C1 segment of cervical spinal cord (tissue), 14 donors: ENCODE data around the gene SMG5.
"Not testable (repeated sequence)": the region's sequence is repeated elsewhere in the genome, so short reads cannot be mapped to it uniquely, and the experiment has no call there.

Experiments used
- DNase-seq, 14 donors: peaks; one replicate each; lab custom pipeline; 2025; lab: John Stamatoyannopoulos, UW

The SMG5 gene

DNA sequence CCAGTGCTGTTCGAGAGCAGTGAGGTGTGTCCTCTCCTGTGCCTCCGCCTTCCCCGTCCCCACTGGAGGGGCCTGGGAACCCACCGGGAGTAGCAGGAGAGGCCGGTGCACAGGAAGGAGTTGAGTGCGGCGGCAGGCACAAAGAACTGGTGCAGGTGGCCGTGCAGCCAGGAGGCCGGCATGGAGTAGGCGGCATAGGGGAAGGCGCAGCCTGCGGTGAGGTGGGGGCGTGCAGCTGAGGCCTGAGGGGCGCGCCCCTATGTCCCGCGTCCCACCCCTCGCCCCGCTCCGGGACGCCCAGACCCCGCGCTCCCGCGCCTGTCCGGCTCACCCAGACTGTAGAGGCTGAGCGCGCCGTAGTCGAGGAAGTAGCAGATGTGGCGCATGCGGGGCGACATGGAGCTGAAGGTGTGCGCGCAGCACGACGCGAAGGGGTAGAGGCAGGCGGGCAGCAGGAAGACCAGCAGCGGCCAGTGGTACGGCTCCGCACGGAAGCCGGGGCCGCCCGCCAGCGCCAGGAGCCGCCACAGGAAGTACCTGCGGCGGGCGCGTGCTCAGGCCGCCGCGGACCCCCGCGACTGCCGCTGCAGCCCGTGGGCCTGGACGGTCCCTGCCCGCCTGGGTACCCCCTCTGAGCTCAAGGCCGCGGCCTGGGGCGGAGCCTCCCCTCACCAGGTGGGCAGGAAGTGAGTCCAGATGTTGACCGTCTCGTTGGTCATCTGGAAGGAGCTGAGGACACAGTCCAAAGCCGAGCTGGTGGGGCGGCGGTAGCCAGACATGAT is 37.0 kb downstream of the SMG5 start:
- DNase-seq: no peak

DNA sequence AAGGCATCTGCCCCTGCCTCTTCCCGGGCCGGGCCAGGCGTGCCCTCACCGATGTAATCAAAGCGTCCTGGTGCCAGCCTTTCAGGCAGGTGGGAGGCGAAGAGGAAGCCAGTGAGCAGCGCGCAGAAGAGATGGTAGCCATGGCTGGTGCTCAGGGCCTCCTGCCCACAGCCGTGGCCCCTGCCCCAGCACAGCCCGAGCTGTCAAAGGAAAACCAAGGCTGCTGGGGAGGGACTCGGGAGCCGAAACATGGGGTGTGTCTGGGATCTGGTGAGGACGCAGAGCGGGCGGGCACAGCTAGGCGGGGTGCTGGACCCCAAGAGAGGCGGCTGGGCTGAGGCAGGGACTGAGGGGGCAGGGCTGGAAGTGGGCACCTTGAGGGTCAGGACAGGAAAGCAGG is 37.9 kb downstream of the SMG5 start:
- DNase-seq: no peak

DNA sequence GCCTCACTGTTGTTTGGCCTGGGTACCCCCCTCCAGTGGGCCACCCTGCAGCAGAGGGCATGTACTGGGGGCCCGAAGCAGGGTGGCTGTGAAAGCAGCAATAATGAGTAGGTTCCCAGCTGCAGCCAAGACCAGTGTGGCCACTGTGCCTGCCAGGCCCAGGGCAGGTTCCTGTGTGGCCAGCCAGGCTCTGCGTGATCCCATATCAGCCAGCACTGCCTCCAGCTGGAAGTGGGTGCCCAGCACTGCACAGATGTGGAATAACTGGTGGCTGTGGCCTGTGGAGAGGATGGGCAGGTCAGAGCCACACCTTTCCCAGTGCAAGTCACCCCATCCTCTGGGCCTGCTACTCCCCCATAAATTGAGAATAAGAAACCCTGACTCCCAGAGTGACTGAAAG is 38.5 kb downstream of the SMG5 start:
- no peak for DNase-seq

DNA sequence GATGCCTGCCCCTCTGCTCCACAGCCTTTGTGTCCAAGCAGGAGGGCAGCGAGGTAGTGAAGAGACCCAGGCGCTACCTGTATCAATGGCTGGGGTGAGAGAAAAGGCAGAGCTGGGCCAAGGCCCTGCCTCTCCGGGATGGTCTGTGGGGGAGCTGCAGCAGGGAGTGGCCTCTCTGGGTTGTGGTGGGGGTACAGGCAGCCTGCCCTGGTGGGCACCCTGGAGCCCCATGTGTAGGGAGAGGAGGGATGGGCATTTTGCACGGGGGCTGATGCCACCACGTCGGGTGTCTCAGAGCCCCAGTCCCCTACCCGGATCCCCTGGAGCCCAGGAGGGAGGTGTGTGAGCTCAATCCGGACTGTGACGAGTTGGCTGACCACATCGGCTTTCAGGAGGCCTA is 39.9 kb downstream of the SMG5 start:
- peak in 3 of 14 donors; percentile 12 to 29 (median 20) for DNase-seq

DNA sequence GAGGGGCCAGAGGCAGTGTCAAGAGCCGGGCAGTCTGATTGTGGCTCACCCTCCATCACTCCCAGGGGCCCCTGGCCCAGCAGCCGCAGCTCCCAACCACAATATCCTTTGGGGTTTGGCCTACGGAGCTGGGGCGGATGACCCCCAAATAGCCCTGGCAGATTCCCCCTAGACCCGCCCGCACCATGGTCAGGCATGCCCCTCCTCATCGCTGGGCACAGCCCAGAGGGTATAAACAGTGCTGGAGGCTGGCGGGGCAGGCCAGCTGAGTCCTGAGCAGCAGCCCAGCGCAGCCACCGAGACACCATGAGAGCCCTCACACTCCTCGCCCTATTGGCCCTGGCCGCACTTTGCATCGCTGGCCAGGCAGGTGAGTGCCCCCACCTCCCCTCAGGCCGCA is 40.7 kb downstream of the SMG5 start, which contains the start of gene BGLAP:
Gene BGLAP (plus strand): TSS at position 259 of the 400 bp plus-strand sequence. CDS start 48 bp downstream, at position 307.
- DNase-seq: peak in 1 of 14 donors; percentile 19

DNA sequence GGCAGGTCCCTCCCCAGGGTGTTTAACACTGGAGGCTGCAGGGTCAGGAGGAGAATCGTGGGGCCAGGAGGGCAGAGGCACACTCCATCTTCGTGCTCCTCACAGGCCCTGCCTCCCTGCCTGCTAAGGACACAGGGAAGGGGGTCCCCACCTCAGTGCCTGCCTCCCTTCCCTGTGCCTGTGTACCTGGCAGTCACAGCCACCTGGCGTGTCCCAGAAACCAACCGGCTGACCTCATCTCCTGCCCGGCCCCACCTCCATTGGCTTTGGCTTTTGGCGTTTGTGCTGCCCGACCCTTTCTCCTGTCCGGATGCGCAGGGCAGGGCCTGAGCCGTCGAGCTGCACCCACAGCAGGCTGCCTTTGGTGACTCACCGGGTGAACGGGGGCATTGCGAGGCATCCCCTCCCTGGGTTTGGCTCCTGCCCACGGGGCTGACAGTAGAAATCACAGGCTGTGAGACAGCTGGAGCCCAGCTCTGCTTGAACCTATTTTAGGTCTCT is 41.3 kb downstream of the SMG5 start:
- DNase-seq: peak in 1 of 14 donors; percentile 49

DNA sequence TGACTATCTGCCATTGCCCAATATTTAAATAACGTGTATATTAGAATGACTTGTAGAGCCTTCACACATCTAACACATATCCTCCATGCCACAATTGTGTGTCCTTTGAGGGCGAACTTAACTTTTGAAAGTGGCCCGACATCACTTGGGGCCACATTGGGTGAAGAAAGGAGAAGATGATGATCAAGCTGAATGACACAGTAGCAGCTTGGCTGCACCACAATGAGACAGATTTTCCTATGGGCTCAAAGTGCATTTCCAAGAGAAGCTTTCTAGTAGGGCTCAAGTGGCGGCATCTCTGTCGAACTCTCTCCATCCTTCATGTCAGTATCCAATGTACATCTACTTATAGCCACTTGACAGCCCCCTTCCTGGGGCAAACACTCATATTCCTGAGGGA is 44.4 kb downstream of the SMG5 start:
- no peak for DNase-seq

DNA sequence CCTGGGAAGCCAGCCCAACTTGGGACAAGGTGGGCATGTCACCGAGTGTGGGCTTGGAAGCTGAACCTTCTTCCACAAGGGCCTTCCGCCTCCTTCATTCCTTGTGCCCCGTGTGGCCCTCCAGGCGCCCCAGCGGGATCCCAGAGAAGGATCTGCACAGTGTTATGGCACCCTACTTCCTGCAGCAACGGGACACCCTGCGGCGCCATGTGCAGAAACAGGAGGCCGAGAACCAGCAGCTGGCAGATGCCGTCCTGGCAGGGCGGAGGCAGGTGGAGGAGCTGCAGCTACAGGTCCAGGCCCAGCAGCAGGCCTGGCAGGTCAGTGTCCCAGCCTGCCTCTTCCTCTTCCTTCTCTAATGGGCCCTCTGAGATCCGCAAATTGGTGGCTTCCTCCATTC is 46.5 kb downstream of the SMG5 start:
- no peak for DNase-seq

DNA sequence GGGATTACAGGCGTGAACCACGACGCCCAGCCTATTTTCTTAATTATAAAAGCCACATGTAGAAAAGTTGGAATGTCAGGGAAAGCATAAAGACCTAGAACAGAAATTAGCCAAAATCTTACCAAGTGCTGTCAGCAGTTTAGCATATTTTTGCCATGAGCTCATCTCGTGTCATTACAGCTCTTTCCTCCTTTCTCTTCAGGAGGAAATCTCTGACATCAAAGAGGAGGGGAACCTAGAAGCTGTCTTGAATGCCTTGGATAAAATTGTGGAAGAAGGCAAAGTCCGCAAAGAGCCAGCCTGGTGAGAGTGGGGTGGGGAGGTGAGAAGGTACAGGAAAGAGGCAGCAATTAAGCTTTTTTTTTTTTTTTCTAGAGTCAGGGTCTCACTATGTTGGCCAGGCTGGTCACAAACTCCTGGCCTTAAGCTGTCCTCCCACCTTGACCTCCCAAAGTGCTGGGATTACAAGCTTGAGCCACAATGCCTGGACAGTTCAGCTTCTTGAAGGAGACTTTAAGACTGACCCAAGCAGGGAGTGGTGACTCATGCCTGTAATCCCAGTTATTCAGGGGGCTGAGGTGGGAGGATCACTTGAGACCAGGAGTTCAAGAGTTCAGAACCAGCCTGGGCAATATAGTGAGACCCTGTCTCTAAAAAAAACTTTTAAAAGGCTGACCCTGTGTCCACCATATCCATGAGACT is 49.0 kb downstream of the SMG5 start:
- no peak for DNase-seq

DNA sequence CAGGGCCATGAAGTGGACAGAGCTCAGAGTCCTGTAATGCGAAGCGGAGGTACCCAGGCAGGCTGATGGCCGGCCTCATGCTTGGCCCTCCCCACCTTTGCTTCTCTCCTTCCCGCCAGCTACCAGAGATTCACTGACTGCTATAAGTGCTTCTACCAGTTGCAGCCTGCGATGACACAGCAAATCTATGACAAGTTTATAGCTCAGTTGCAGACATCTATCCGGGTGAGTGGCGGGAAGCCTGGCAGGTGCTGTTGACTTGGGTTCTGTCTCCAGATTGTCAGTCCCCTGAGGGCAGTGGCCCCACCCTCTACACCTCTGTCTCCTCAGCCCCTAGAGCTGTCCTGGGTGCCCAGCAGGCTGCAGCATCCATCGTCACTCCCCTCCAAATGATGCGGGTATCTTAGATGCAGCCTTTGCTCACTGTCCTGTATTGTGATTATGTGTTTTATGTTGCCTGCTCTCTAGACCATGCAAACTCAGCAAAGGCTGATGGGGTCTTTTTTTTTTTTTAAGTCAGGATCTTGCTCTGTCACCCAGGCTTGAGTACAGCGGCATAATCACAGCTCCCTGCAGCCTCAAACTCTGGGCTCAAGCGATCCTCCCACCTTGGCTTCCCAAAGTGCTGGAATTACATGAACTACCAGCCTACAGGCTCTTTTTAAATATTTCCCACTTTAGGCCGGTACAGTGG is 50.3 kb downstream of the SMG5 start:
- DNase-seq: no peak

DNA sequence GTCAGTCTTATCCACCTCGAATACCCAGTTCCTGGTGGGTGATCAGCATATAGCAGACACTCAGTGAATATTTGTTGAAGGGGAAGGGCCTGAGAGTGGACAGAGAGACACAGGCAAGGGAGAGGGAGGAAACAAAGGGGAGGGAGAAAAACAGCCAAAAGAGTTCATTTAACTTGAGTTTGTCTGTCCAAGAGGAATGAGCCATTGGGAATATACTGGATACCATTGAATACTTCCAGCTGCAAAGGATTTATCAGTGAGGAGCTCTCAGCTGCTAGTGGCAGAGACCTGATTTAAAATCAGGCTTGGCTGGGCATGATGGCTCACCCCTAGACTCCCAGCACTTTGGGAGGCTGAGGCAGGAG is 52.2 kb downstream of the SMG5 start:
- no peak for DNase-seq

DNA sequence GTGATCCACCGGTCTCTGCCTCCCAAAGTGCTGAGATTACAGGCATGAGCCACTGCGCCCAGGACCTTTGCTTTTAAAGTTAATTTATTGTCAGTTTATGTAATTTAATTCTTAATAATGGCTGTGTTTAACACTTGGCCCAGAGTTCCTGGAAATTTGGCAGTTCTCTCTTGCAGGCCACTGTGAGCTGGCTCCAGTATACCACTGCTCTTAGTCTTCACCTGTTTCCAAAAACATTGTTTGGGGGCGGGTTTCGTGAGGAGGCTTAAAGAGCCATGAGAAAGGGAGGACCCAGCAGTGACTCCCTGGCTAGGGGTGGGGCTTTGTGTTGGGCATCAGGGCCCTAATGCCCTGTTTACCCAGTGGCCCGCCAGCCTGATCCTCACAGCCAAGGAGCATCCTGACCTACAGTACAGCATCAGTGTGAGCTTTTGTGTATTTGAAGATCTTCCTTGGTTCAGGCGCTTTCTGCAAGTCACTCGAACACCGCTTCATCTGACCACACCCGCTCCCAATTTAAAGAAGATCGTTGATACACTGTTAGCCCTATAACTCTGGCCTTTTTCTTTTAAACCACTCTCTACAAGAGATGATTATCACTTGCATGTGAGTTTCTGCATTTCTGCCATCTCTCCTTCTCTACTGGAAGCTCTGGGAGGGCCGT is 52.7 kb downstream of the SMG5 start:
- DNase-seq: peak in 1 of 14 donors; percentile 12

DNA sequence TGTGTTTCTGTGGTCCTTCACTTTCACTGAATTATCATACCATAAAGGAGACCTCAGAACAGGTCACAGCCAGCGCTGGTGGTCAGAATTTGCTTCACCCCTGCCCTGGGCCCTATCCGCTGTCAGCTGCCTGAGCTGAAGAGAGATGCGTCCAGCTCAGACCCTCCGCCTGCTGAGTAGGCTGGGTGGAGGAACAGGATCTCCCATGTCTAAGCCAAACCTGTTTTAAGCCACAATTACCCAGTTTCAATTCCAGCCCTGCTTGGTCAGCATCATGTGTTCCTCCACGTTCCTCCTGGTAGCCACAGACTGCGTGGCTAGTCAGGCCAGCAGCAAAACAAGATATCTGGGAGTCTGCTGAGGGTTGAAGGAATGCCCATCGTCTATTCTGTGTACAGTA is 54.1 kb downstream of the SMG5 start:
- peak in 2 of 14 donors; percentile 22 to 36 for DNase-seq

DNA sequence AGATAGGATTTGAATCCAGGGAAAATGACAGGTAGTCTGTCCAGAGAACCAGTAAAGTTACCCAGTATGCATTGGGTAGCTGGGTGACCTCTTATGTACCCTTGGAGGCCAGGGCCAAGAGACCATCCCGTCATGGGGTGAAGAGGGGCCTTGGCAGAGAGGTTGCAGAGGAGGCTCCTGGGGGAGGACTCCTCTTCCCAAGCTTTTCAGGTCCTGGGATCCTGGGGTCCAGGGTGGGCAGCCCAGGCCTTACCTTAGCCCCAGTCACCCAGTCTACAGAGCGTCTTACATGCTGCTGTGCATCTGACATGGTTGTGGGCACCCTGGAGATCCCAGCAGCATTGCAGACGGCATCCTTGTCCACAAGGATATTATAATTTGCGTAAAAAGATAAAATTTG is 55.8 kb downstream of the SMG5 start:
- DNase-seq: no peak

DNA sequence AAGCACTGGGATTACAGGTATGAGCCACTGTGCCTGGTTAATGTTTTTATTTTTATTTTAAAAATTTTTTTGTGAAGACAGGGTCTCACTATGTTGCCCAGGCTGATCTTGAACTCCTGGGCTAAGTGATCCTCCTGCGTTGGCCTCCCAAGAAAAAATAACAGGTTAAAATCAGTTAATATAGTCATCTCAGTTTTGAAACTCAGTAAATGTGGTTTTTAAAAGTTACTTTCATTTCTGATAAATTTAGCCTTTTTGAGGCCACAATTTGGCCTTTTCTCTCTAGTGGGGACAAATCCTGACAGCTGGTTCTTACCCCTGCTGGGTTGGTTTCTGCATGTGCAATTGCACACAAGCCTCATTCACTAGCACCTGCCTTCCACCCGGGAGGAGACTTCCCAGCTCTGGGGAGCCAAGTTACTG is 56.5 kb downstream of the SMG5 start:
- DNase-seq: no peak

DNA sequence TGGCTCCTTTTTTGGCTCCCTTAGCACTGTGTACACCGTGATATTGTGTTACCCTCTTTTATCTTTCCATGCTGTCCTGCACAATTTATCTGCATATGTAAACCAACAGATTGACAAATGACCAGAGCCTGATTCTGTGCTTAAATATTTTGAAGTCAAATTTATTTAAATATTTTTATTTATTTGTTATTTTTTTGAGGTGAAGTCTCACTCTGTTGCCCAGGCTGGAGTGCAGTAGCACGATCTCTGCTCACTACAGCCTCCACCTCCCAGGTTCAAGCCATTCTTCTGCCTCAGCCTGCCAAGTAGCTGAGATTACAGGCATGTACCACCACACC is 57.0 kb downstream of the SMG5 start:
- no peak for DNase-seq

DNA sequence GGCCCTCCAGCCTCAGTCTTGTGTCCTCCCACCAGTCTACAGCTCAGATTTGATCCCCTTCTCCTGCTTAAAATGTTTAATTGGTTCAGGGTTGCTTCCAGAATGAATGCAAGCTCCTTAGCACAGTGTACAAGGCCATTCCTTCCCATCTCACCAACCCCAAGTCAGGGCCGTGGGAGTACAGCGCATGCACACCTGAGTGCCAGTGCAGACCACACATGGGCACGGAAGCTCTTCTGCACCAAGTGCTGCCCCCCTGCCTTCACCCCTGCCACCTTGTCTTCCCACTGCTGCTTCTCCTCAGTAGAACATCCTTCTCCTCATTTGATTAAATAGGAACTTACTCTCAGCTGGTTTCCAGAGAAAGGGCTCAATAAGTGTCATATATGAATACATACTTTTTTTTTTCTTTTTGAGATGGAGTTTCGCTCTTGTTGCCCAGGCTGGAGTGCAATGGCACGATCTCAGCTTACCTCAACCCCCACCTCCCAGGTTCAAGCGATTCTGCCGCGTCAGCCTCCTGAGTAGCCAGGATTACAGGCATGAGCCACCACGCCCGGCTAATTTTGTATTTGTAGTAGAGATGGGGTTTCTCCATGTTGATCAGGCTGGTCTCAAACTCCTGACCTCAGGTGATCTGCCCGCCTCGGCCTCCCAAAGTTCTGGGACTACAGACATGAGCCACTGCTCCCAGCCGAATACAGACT is 60.5 kb downstream of the SMG5 start:
- no peak for DNase-seq

DNA sequence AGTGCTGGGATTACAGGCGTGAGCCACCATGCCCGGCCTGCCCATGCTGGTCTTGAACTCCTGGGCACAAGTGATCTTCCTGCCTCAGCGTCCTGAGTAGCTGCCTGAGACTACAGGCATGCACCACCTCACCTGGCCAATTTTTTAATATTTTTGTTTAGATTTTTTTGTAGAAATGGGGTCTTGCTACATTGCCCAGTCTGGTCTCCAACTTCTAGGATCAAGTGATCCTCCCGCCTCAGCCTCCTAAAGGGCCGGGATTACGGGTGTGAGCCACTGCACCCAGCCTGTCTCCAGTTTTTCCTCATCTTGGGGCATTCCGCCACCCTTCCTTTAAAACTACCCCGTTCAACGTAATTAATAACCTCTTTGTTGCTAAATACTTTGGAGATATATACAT is 62.4 kb downstream of the SMG5 start:
- DNase-seq: no peak

DNA sequence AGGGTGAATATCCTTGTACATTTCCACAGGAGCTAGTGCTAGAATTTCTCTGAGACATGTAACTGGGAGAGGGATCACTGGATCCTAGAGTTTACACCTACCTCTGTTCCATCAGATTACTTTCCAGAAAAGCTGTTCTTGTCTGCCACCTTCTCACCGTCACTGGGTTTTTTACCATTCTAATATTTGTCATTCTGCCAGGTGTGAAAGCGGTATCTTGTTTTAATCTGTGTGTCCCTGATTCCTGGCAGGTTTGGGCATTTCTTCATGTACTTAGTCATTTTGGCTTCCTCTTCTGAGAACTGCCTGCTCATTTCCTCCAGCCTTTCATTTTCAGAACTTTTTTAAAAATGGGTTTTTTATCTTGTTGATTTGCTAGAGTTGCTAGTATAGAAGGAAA is 64.8 kb downstream of the SMG5 start:
- no peak for DNase-seq

DNA sequence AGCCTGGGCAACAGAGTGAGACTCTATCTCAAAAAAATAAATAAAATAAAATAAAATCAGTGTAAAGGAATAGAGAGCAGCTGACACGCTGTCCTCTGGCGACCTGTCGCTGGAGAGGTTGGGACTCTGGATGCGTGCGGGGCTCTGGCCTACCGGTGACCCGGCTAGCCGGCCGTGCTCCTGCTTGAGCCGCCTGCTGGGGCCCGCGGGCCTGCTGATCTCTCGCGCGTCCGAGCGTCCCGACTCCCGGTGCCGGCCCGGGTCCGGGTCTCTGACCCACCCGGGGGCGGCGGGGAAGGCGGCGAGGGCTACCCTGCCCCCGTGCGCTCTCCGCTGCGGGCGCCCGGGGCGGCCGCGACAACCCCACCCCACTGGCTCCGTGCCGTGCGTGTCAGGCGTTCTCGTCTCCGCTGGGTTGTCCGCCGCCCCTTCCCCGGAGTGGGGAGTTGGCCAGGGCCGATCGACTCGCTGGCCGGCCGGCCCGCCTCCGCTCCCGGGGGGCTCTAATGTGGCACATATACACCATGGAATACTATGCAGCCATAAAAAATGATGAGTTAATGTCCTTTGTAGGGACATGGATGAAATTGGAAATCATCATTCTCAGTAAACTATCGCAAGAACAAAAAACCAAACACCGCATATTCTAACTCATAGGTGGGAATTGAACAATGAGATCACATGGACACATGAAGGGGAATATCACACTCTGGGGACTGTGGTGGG is 66.1 kb downstream of the SMG5 start:
- not testable (repeated sequence) for DNase-seq
